Ovary (tissue), 3 donors: Measurements from ENCODE around the gene APOL4.

Source experiments
- POLR2A ChIP-seq: fragments of 450-650 bp; IDR thresholded peaks from one replicate; pipeline ENCODE4 v1.6.1; 2017; ENCODE audit warnings: antibody characterized with exemption, mild to moderate bottlenecking, moderate library complexity
- TF ChIP-seq, protein P1 (sequence below), 3 donors: fragments of 450-650 bp in 2 of 3; fragments of 200-600 bp in 1 of 3; IDR thresholded peaks; one replicate each; pipeline versions ENCODE4 v1.5.1 to v1.8.0; 2016 to 2022; ENCODE audit warnings: antibody characterized with exemption in 3 of 3, mild to moderate bottlenecking in 1 of 3
- donor health status: DM: no; HTN: no; CAD: no.

DNA sequence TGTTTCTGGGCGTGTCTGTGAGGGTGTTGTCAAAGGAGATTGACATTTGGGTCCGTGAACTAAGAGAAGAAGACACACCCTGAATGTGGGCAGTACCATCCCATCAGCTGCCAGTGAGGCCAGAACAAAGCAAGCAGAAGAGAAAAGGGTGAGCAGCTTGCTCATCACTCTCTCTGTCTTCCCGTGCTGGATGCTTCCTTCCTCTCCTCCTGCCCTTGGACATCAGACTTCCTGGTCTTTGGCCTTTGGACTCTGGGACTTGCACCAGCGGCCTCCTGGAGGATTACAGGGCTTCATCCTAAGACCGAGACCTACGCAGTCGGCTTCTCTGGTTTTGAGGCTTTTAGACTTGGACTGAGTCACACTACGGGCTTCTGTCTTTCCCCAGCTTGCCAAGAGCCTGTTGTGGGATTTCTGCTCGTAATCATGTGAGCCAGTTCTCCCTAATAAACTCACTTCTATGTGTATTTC, 18.9 kb upstream of the APOL4 start:
- TF ChIP-seq, protein P1, sequence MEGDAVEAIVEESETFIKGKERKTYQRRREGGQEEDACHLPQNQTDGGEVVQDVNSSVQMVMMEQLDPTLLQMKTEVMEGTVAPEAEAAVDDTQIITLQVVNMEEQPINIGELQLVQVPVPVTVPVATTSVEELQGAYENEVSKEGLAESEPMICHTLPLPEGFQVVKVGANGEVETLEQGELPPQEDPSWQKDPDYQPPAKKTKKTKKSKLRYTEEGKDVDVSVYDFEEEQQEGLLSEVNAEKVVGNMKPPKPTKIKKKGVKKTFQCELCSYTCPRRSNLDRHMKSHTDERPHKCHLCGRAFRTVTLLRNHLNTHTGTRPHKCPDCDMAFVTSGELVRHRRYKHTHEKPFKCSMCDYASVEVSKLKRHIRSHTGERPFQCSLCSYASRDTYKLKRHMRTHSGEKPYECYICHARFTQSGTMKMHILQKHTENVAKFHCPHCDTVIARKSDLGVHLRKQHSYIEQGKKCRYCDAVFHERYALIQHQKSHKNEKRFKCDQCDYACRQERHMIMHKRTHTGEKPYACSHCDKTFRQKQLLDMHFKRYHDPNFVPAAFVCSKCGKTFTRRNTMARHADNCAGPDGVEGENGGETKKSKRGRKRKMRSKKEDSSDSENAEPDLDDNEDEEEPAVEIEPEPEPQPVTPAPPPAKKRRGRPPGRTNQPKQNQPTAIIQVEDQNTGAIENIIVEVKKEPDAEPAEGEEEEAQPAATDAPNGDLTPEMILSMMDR (IDR thresholded peaks at IDR 0.05), result no peak
- TF ChIP-seq POLR2A, result no peak
